ENCODE data around the gene GPT2.

DNA sequence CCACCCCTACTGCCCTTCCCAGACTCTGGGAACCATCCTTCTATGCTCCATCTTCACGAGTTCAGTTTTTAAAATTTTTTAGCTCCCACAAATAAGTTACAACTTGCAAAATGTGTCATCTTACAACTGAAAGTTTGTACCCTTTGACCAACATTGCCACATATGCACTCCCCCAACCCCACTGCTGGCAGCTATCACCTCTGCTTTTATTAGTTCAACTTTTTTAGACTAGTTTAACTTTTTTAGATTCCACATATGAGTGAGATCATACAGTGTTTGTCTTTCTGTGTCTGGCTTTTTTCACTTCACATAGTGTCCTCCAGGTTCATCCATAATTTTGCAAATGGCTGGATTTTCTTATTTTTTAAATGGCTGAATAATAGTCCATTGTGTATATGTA, 7.7 kb downstream of the GPT2 start:
- TF ChIP-seq POLR2AphosphoS5 (IDR thresholded peaks at IDR 0.05; ENCODE audit: low read depth, low read length) (no peak), SIN3A (IDR thresholded peaks at IDR 0.05; ENCODE audit: borderline replicate concordance, insufficient read depth, low read depth, low read length) (no peak)
- TF ChIP-seq, protein P1, sequence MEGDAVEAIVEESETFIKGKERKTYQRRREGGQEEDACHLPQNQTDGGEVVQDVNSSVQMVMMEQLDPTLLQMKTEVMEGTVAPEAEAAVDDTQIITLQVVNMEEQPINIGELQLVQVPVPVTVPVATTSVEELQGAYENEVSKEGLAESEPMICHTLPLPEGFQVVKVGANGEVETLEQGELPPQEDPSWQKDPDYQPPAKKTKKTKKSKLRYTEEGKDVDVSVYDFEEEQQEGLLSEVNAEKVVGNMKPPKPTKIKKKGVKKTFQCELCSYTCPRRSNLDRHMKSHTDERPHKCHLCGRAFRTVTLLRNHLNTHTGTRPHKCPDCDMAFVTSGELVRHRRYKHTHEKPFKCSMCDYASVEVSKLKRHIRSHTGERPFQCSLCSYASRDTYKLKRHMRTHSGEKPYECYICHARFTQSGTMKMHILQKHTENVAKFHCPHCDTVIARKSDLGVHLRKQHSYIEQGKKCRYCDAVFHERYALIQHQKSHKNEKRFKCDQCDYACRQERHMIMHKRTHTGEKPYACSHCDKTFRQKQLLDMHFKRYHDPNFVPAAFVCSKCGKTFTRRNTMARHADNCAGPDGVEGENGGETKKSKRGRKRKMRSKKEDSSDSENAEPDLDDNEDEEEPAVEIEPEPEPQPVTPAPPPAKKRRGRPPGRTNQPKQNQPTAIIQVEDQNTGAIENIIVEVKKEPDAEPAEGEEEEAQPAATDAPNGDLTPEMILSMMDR (IDR thresholded peaks at IDR 0.05) = no peak
- TF ChIP-seq, protein P2, sequence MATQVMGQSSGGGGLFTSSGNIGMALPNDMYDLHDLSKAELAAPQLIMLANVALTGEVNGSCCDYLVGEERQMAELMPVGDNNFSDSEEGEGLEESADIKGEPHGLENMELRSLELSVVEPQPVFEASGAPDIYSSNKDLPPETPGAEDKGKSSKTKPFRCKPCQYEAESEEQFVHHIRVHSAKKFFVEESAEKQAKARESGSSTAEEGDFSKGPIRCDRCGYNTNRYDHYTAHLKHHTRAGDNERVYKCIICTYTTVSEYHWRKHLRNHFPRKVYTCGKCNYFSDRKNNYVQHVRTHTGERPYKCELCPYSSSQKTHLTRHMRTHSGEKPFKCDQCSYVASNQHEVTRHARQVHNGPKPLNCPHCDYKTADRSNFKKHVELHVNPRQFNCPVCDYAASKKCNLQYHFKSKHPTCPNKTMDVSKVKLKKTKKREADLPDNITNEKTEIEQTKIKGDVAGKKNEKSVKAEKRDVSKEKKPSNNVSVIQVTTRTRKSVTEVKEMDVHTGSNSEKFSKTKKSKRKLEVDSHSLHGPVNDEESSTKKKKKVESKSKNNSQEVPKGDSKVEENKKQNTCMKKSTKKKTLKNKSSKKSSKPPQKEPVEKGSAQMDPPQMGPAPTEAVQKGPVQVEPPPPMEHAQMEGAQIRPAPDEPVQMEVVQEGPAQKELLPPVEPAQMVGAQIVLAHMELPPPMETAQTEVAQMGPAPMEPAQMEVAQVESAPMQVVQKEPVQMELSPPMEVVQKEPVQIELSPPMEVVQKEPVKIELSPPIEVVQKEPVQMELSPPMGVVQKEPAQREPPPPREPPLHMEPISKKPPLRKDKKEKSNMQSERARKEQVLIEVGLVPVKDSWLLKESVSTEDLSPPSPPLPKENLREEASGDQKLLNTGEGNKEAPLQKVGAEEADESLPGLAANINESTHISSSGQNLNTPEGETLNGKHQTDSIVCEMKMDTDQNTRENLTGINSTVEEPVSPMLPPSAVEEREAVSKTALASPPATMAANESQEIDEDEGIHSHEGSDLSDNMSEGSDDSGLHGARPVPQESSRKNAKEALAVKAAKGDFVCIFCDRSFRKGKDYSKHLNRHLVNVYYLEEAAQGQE (IDR thresholded peaks at IDR 0.05; ENCODE audit: insufficient read depth in 1 of 2, low read depth in 2 of 2, low read length in 1 of 2) = no peak
